NB4 (cell line): ENCODE results near the gene AOAH.

ENCODE experiments used
- DNase-seq: peaks from one replicate; pipeline ENCODE4 v3.0.0; 2010; ENCODE audit warnings: low read depth
- H3K4me3 ChIP-seq: one replicate; pipeline ENCODE4 v1.5.1; 2011; ENCODE audit warnings: mild to moderate bottlenecking, low read depth, low read length, moderate library complexity
- MYC ChIP-seq: IDR thresholded peaks from 2 replicates; pipeline ENCODE4 v1.6.1; 2011; ENCODE audit warnings: low read depth, low read length
- POLR2A ChIP-seq: IDR thresholded peaks from 2 replicates; pipeline ENCODE4 v1.6.1; 2011; ENCODE audit warnings: mild to moderate bottlenecking; ENCODE audit not compliant: insufficient read length; ENCODE audit errors: extremely low read depth
- TF ChIP-seq, protein P1 (sequence below): IDR thresholded peaks from one replicate; pipeline ENCODE4 v1.5.1; 2012; ENCODE audit warnings: low read depth, low read length
- TF ChIP-seq, protein P2 (sequence below): IDR thresholded peaks from 2 replicates; pipeline ENCODE4 v1.6.1; 2011; ENCODE audit warnings: low read depth, low read length

AOAH gene

DNA sequence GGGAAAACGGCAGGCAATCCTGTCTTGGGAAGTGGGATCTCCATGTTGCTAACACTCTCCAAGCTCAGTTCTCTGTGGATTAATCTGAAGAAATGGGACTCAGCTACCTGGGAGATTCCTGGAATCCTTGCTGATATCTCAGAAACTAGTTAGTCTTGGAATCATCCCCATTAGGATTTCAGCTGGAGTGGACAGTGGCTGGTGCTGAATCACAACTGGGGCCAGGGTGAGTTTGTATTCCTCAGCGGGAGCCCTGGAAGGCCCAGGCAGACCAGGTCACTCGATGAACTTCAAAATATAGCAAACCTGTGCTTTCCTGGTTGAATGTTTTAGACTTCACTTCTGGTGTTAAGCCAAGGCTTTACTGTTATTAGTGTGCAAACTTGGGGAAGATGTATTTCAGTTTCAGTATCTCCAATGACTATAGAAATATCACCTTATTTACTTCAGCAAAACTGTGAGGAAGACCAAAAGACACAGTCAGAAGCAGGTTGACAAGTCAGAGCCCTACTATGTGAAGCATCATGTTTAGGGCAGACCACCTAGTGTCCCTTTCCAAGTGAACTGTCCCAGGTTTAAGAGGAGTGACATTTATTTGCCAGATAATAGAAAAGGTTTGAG, 126.1 kb downstream of the AOAH start:
- DNase-seq = no peak
- no peak overlapping the region for H3K4me3 ChIP-seq
- TF ChIP-seq POLR2A (no peak), MYC (no peak)
- TF ChIP-seq, protein P1, sequence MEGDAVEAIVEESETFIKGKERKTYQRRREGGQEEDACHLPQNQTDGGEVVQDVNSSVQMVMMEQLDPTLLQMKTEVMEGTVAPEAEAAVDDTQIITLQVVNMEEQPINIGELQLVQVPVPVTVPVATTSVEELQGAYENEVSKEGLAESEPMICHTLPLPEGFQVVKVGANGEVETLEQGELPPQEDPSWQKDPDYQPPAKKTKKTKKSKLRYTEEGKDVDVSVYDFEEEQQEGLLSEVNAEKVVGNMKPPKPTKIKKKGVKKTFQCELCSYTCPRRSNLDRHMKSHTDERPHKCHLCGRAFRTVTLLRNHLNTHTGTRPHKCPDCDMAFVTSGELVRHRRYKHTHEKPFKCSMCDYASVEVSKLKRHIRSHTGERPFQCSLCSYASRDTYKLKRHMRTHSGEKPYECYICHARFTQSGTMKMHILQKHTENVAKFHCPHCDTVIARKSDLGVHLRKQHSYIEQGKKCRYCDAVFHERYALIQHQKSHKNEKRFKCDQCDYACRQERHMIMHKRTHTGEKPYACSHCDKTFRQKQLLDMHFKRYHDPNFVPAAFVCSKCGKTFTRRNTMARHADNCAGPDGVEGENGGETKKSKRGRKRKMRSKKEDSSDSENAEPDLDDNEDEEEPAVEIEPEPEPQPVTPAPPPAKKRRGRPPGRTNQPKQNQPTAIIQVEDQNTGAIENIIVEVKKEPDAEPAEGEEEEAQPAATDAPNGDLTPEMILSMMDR = no peak
- TF ChIP-seq, protein P2, sequence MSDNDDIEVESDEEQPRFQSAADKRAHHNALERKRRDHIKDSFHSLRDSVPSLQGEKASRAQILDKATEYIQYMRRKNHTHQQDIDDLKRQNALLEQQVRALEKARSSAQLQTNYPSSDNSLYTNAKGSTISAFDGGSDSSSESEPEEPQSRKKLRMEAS = no peak

DNA sequence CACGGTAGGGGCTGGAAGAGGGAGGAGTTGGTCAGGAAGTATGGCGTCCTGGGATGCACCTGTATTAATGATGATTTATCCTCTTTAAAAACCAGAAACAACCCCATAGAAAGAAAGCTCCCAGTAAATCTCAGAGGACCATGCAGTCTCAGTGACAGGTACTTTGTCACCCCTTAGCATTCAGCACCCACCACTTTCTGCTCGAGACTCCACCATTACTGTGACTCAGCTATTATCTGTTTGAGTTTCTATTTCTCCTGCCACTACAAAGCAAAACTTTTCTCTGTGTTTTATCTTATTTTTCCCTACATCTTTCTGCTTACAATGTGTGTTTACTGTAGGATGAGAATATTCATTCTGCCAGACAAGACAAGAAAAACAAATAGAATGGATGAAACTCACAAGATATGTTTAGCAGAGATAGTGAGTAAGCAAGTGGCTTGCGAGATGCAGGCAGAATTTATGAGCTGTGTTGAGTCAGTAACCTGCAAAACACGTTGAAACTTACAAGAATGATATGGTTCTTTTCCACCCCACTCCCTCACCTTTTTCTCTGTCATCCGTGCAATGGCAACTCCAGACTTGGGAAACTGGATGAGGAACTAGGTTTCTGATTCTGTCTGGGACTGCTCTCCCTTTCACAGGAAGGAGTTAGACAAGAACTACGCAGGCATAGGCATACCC, 127.1 kb downstream of the AOAH start:
- H3K4me3 ChIP-seq = no peak overlapping the region
- TF ChIP-seq MYC (no peak), POLR2A (no peak)
- TF ChIP-seq, protein P2 = no peak
- TF ChIP-seq, protein P1 = no peak
- DNase-seq = no peak

DNA sequence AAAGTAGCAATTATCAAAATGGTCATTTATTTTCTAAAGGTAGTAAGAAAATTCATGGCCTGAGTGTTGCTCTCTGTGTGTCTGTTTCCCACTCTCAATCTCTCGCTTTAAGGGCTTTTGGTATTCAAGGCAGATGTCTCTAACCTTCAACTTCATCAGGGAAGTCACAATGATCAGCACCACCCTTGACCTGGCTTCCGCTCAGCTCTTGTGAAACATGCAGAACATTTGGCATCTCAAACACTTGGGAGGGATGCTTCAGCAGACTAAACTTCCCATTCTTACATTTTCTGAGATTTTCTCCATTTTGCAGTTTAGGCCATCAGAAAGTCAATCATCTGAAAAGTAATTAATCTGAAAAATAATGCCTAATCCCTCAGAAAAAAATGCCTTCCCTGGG, 129.8 kb downstream of the AOAH start:
- no peak for DNase-seq
- TF ChIP-seq, protein P2 = no peak
- TF ChIP-seq MYC = no peak
- TF ChIP-seq, protein P1 = no peak
- TF ChIP-seq POLR2A = no peak
- H3K4me3 ChIP-seq = no peak overlapping the region

DNA sequence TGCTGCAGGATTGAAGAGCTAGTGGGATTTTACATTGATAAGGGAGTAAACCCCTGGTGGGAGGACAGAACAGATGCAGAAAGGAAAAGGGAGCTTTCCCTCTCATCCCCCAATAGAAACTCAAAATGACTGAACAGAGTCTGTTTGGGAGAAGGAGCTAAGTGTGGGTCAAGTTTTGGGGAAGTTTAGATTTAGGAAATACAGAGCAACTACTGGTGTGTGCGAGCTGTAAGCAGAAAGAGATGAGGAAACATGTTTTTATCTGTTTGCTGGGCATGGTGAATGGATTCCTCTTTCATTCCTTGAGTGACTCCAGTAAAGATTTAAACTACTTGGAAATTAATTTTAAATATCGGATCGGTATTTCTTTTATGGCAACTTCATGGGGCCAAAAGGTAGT, 132.7 kb downstream of the AOAH start:
- no peak for TF ChIP-seq POLR2A
- TF ChIP-seq, protein P1 = no peak
- TF ChIP-seq, protein P2 = no peak
- no peak for TF ChIP-seq MYC
- DNase-seq = peak; percentile 20
- no peak overlapping the region for H3K4me3 ChIP-seq

DNA sequence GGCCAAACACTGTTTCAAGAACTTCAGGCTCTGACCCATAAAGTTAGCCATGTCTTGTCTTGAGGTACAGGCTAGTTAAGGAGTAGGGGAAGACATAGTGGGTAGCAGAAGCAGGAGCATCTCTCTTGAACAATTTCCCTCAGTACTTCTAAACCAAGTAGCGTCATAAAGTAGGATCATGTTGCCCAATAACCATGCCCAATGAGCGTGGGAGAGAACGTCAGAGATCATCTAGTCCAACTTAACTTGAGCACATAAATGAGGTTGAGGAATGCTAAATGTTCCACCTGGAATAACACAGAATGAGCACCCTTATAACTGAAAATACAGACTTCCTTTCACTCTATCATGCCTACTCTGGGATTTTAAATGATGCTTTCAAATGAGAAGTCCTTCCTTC, 134.9 kb downstream of the AOAH start:
- no peak for DNase-seq

More for the DNA sequence above, 134.9 kb downstream of the AOAH start:
- no peak overlapping the region for H3K4me3 ChIP-seq
- TF ChIP-seq, protein P1 = no peak
- TF ChIP-seq, protein P2 = no peak
- TF ChIP-seq MYC (no peak), POLR2A (no peak)
